ENCODE results near the gene SC5D. TPM values are rescaled to one million over a fixed set of nuclear protein-coding genes. Genes with fewer than 3 reads are reported as not detected.

SC5D gene
- total and polyA plus RNA-seq, 2 of the 4 experiments (the other 2 are of a cell fraction), result 21.3 to 21.7 TPM

DNA sequence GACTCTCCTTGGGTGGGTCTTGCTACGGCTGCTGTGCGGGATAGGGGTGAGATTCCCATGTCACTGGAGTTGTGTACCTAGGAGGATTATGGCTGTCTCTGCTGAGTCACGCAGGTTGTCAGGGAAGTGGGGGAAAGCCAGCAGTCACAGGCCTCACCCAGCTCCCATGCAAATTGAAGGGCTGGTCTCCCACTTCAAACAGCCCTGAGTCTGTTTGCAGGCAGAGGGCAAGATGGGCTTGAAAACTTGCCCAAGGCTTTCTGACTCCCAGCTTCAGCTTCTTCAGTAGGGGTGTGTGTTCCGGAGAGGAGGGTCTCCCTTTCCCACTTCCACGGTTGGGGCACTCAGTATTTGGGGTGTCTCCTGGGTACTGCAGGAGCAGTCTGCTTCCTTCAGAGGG lies 10.9 kb upstream of the SC5D start:
- Histone ChIP-seq H3K9me3 (ENCODE audit: control insufficient read depth, insufficient read depth, low read length) (0 out of 2 replicates have a peak, but pooled peaks cover 3% of the 10 kb centered on the region), H3K4me3 (ENCODE audit: insufficient read depth, low read depth, low read length) (no peak overlapping the region), H2BK15ac (ENCODE audit: low read depth, low read length) (no peak overlapping the region), H2AFZ (replicated peaks; ENCODE audit: low read length, poor library complexity) (no peak overlapping the region), H2BK5ac (ENCODE audit: low read depth, low read length, poor library complexity, severe bottlenecking) (no peak overlapping the region), H2BK20ac (ENCODE audit: low read depth, low read length) (no peak overlapping the region), H4K8ac (ENCODE audit: low read depth in 2 of 2, low read length in 2 of 2) (no peak overlapping the region), H3K27ac (ENCODE audit: insufficient read depth, low read length) (no peak overlapping the region), H3K4ac (ENCODE audit: low read depth, low read length) (no peak overlapping the region), H3K9ac (ENCODE audit: low read depth, low read length) (no peak overlapping the region), H3K27me3 (ENCODE audit: control insufficient read depth, insufficient read depth, low read length) (peaks cover 36% of the 10 kb centered on the region), H4K20me1 (ENCODE audit: insufficient read depth, low read length) (no peaks in the 10 kb centered on the region), H3K56ac (ENCODE audit: extremely low read depth, insufficient read depth, low read length) (no peak overlapping the region), H3K4me1 (ENCODE audit: control insufficient read depth, insufficient read depth, low read length) (no peaks in the 10 kb centered on the region), H3K14ac (replicated peaks; ENCODE audit: low read depth, low read length) (no peak overlapping the region), H4K5ac (ENCODE audit: low read depth, low read length) (no peak overlapping the region), H4K91ac (ENCODE audit: insufficient read depth, low read depth, low read length) (no peak overlapping the region), H2AK5ac (ENCODE audit: low read depth, low read length) (no peak overlapping the region), H3K23ac (ENCODE audit: low read depth, low read length) (no peak overlapping the region), H3K9me1 (ENCODE audit: insufficient read depth, low read length) (no peaks in the 10 kb centered on the region), H3K18ac (ENCODE audit: low read depth, low read length) (no peak overlapping the region), H3K79me1 (ENCODE audit: low read depth in 1 of 2, low read length in 2 of 2) (no peaks in the 10 kb centered on the region), H2BK120ac (ENCODE audit: low read depth, low read length) (no peak overlapping the region), H3K4me2 (ENCODE audit: low read depth, low read length) (no peak overlapping the region), H3K36me3 (ENCODE audit: control insufficient read depth, insufficient read depth, low read length) (no peaks in the 10 kb centered on the region), H2AK9ac (replicated peaks; ENCODE audit: low read depth, low read length, poor library complexity) (no peak overlapping the region)
- in situ Hi-C loops (cut with MboI; ENCODE audit: low sequenced_read_pairs), result no loop called here
- ATAC-seq (ENCODE audit: low read depth) (no peak), DNase-seq (no peak)
- no peak for TF ChIP-seq USF2 (IDR thresholded peaks at IDR 0.05; ENCODE audit: low read depth, low read length)
- no CpG with 5 or more reads among the region's 5 CpGs for WGBS, 2 experiments (ENCODE audit: extremely low coverage in 2 of 2, insufficient read length in 1 of 2)
- no TSS peak for BruUV-seq (replicated peaks)
- dilution Hi-C loops (cut with HindIII; ENCODE audit: low sequenced_read_pairs, unreplicated experiment), result no loop called here
- POLR2A ChIA-PET (ENCODE audit: unreplicated experiment), result no interaction called here
- CTCF ChIA-PET, result no interaction called here
- intact Hi-C loops (cut with micrococcal nuclease), result no loop called here
